SU-DHL-6 (cell line): ENCODE data around the gene EPB41L1.

Source experiments
- H2AFZ ChIP-seq: fragments of 200-600 bp; sonication (generic); 2 replicates; pipeline ENCODE4 v1.6.1; 2014; ENCODE audit warnings: low read depth, mild to moderate bottlenecking, moderate library complexity, mixed read lengths, antibody characterized with exemption, low read length; ENCODE audit not compliant: severe bottlenecking
- H3F3A ChIP-seq: fragments of 200-600 bp; shearing (Covaris generic); 2 replicates; pipeline ENCODE4 v1.6.0; 2016; ENCODE audit warnings: antibody characterized with exemption, mild to moderate bottlenecking; ENCODE audit not compliant: insufficient read depth
- H3K27ac ChIP-seq: fragments of 200-600 bp; sonication (generic); 2 replicates; pipeline ENCODE4 v1.5.1; 2016; ENCODE audit warnings: low read depth, mild to moderate bottlenecking, low read length, moderate library complexity, mixed read lengths
- H3K27me3 ChIP-seq: fragments of 200-600 bp; sonication (generic), shearing (Covaris generic); 2 replicates; pipeline ENCODE4 v1.6.0; 2014; ENCODE audit warnings: mild to moderate bottlenecking, low read length
- H3K36me3 ChIP-seq: fragments of 200-600 bp; sonication (generic); 2 replicates; pipeline ENCODE4 v1.6.1; 2014; ENCODE audit warnings: mild to moderate bottlenecking, low read length, mixed read lengths
- H3K4me2 ChIP-seq: fragments of 300-600, 200-600 bp; shearing (Covaris generic), sonication (generic); 2 replicates; pipeline ENCODE4 v1.6.0; 2014; ENCODE audit warnings: low read length, low read depth, mild to moderate bottlenecking; ENCODE audit not compliant: poor library complexity, severe bottlenecking
- H3K4me3 ChIP-seq: fragments of 200-600 bp; sonication (generic); 2 replicates; pipeline ENCODE4 v1.5.1; 2014; ENCODE audit warnings: antibody characterized with exemption, low read length, mild to moderate bottlenecking, mixed read lengths; ENCODE audit not compliant: insufficient read depth, poor library complexity, severe bottlenecking
- H3K79me2 ChIP-seq: fragments of 200-600 bp; sonication (generic); 2 replicates; pipeline ENCODE4 v1.6.1; 2014; ENCODE audit warnings: mild to moderate bottlenecking, low read length, moderate library complexity; ENCODE audit not compliant: insufficient read depth
- H3K9ac ChIP-seq: fragments of 200-600 bp; sonication (generic); 2 replicates; pipeline ENCODE4 v1.7.0; 2014; ENCODE audit warnings: mild to moderate bottlenecking, low read length
- H3K9me2 ChIP-seq: fragments of 200-600 bp; sonication (generic); replicated peaks from 2 replicates; pipeline ENCODE4 v1.6.1; 2014; ENCODE audit warnings: low read length; ENCODE audit not compliant: insufficient read depth
- H3K9me3 ChIP-seq: fragments of 200-600 bp; sonication (generic); 2 replicates; pipeline ENCODE4 v1.6.1; 2014; ENCODE audit warnings: low read length, mixed read lengths; ENCODE audit not compliant: insufficient read depth
- H4K20me1 ChIP-seq: fragments of 200-600 bp; sonication (generic); 2 replicates; pipeline ENCODE4 v1.6.1; 2014; ENCODE audit warnings: low read depth, mild to moderate bottlenecking, antibody characterized with exemption, low read length, moderate library complexity, mixed read lengths
- EZH2phosphoT487 ChIP-seq: fragments of 200-600 bp; sonication (generic), shearing (Covaris generic); conservative IDR thresholded peaks from 2 replicates; pipeline ENCODE4 v1.6.1; 2018; ENCODE audit warnings: mild to moderate bottlenecking, antibody characterized with exemption, low read length, moderate library complexity, mixed read lengths
- TF ChIP-seq, protein P1 (sequence below): fragments of 200-600 bp; sonication (generic); IDR thresholded peaks from one replicate; pipeline ENCODE4 v1.5.1; 2017; ENCODE audit warnings: antibody characterized with exemption, mild to moderate bottlenecking, low read length, moderate library complexity; ENCODE audit not compliant: insufficient read depth, poor library complexity, severe bottlenecking

The EPB41L1 gene

DNA sequence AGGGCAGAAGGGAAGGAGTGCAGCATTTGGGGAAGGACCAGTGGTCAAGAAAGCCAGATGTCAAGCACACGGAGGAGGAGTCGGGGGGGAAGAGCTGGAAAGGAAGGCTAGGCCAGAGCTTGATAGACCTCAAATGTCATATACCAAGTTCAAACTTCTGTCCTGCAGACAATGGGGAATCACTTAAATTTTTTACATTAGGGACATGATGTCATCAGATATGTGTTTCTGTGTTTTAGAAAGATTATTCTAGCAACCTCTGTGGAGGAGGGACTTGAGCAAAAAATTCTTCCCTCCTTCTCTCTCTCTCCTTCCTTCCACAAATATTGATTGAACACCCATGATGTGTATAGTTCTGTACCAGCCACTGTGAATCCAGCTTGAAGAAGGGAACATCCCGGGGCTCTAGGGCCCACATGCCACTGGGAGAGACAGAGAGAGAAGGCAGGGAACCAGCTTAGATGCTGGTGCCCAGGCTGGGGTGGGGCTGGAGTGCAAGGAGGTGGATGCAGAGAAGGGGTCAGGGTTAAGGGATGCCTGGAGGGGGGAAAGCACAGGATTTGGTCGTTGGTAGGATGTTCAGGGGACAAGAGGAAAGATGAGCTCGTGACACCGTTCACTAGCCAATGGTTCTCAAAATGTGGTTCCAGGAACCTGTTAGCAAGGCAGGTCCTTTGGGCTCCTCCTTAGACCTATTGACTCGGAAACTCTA, 61.9 kb downstream of the EPB41L1 start:
- Histone ChIP-seq H4K20me1 (no peaks in the 10 kb centered on the region), H3K9me2 (no peaks in the 10 kb centered on the region), H3K9ac (no peak overlapping the region), H3K36me3 (no peaks in the 10 kb centered on the region), H3K4me2 (no peak overlapping the region), H3F3A (no peaks in the 10 kb centered on the region), H3K27me3 (no peaks in the 10 kb centered on the region), H3K9me3 (no peaks in the 10 kb centered on the region), H2AFZ (no peak overlapping the region), H3K27ac (no peak overlapping the region), H3K4me3 (no peak overlapping the region), H3K79me2 (no peaks in the 10 kb centered on the region)
- TF ChIP-seq, protein P1, sequence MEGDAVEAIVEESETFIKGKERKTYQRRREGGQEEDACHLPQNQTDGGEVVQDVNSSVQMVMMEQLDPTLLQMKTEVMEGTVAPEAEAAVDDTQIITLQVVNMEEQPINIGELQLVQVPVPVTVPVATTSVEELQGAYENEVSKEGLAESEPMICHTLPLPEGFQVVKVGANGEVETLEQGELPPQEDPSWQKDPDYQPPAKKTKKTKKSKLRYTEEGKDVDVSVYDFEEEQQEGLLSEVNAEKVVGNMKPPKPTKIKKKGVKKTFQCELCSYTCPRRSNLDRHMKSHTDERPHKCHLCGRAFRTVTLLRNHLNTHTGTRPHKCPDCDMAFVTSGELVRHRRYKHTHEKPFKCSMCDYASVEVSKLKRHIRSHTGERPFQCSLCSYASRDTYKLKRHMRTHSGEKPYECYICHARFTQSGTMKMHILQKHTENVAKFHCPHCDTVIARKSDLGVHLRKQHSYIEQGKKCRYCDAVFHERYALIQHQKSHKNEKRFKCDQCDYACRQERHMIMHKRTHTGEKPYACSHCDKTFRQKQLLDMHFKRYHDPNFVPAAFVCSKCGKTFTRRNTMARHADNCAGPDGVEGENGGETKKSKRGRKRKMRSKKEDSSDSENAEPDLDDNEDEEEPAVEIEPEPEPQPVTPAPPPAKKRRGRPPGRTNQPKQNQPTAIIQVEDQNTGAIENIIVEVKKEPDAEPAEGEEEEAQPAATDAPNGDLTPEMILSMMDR = no peak
- no peak for TF ChIP-seq EZH2phosphoT487

DNA sequence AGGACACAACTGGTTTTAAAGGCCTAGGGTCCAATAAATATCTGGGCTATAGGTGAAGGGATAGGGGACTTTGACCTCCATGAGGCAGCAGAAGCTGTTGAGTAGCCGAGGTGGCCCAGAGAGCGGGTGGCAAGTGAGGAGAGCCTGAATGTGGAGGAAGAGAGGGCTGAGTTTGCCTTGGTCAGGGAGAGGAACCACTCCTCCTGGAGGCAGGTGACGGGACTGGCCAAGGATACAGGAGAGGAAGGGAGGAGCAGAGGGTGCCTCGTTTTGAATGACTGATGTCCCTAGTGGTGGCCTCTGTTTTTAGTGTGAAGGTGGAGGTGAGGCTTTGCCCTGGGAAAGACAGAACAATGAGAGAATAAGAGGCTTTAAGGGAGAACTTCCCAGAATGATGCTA, 62.7 kb downstream of the EPB41L1 start:
- Histone ChIP-seq H3F3A (no peaks in the 10 kb centered on the region), H3K9ac (no peak overlapping the region), H2AFZ (no peak overlapping the region), H3K4me2 (no peak overlapping the region), H3K27me3 (no peaks in the 10 kb centered on the region), H3K36me3 (no peaks in the 10 kb centered on the region), H3K9me2 (no peaks in the 10 kb centered on the region), H4K20me1 (no peaks in the 10 kb centered on the region), H3K27ac (no peak overlapping the region), H3K79me2 (no peaks in the 10 kb centered on the region), H3K4me3 (no peak overlapping the region), H3K9me3 (no peaks in the 10 kb centered on the region)
- TF ChIP-seq, protein P1 = no peak
- TF ChIP-seq EZH2phosphoT487 = no peak

DNA sequence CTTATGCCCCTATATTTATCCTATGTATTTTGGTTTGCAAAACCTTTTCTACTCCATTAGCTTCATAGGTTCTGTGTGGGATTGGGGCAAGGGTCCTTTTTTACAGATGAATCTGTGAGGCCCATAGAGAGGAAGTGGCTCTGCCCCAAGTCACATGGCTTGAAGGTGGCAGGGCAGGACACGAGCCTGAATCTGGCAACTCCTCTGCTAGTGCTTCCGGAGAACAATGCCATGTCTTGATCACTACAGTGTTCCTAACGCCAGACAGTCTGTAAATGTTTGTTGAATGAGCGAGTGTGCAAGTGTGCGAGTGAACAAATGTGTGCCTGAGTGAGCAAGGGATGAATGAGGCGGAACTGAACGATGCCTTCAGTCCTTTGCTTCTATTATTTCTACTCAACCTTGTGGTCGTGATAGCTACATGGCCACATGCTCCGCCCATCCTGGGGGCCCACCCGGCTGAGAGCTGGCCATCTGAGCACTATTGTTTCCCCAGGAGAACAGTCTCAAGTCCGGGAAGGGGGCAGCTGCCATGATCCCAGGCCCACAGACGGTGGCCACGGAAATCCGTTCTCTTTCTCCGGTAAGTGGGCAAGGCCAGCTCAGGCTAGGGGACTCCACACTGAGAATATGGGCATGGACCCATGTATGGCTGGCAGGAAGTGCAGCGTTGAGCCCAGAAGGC, 64.0 kb downstream of the EPB41L1 start:
- H3K9me3 ChIP-seq = no peaks in the 10 kb centered on the region
- TF ChIP-seq EZH2phosphoT487 = no peak
- TF ChIP-seq, protein P1 = no peak
- H2AFZ ChIP-seq = no peak overlapping the region
- H3K27me3 ChIP-seq = no peaks in the 10 kb centered on the region
- H3K9ac ChIP-seq = no peak overlapping the region
- no peaks in the 10 kb centered on the region for H3K9me2 ChIP-seq
- H3K36me3 ChIP-seq = no peaks in the 10 kb centered on the region
- no peak overlapping the region for H3K4me2 ChIP-seq
- H3F3A ChIP-seq = no peaks in the 10 kb centered on the region
- no peaks in the 10 kb centered on the region for H3K79me2 ChIP-seq
- H4K20me1 ChIP-seq = no peaks in the 10 kb centered on the region
- H3K4me3 ChIP-seq = no peak overlapping the region
- H3K27ac ChIP-seq = no peak overlapping the region
